Activated T-cell treated with anti-CD3 and anti-CD28 coated beads, Interleukin-2, amount 50 U/mL, for 4 hours (primary cell): ENCODE measurements around the gene STX8. TPM values are rescaled to one million over a fixed set of nuclear protein-coding genes. Genes with fewer than 3 reads are reported as not detected.

Source experiments
- ATAC-seq, 2 donors: fragments of 200-7000 bp; cut with Tn5 transposase; one replicate each; pipeline ENCODE4 v1.10.0; 2021
- DNase-seq: peaks from one replicate; pipeline ENCODE4 v3.0.0-alpha.2; 2020
- H3K27me3 Mint-ChIP-seq: one replicate; pipeline ENCODE4 v1.8.0; 2021; ENCODE audit warnings: low read depth, mixed read lengths
- H3K36me3 Mint-ChIP-seq: one replicate; pipeline ENCODE4 v1.8.0; 2022; ENCODE audit warnings: mixed read lengths; ENCODE audit not compliant: insufficient read depth
- H3K4me1 Mint-ChIP-seq: one replicate; pipeline ENCODE4 v1.8.0; 2021; ENCODE audit warnings: low read depth, mixed read lengths
- H3K4me3 Mint-ChIP-seq: one replicate; pipeline ENCODE4 v1.8.0; 2021; ENCODE audit warnings: mild to moderate bottlenecking, moderate library complexity, mixed read lengths
- H3K9me3 Mint-ChIP-seq: one replicate; pipeline ENCODE4 v1.8.0; 2021; ENCODE audit warnings: mixed read lengths
- total RNA-seq, 3 donors: library from RNA; stranded (reverse); gene quantifications; one replicate each; pipeline ENCODE4 v1.2.1, GENCODE V29; 2021

Gene STX8
- total RNA-seq, 3 donors from 2014 or later, result 37.5 to 40.7 (median 38.3) TPM

DNA sequence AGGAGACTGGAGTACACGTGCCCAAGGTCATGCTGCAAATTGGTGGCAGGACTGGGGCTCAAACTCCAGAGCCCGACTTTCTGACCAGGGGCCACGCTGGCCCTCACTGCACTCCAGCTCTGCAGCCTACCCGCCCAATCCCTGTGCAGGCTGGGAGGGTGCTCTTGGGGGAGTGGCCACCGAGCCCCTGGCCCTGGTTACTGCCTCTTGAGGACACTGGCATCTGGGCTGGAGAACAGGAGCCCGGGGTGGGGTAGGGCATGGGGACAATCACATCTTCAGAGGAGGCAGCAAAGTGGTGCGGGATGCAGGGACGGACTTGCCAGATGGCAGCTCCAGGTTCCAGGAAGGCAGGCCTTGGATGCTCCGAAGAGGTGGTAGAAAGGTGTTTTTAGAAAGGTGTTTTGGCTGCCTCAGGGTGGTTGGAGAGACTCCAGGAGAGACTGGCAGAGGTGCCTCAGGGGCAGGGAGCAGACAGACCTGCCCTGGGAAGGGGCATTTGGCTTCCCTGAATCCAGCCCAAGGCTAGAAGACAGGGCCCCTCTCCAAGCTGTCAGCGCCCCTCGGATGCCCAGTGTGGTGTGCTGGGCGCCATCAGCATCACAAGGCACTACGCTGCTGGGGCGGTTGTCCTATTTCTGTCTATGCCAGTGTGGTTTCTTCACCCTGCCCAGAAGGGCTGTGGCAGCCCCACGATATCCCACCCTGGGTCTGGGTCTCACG is 333.7 kb downstream of the STX8 start:
- Mint-ChIP-seq H3K27me3 (no peaks in the 10 kb centered on the region), H3K36me3 (no peaks in the 10 kb centered on the region), H3K9me3 (no peaks in the 10 kb centered on the region), H3K4me3 (peak overlapping the region; percentile 35), H3K4me1 (peaks cover 18% of the 10 kb centered on the region)
- no peak for ATAC-seq
- no peak for DNase-seq

GRCh38 chr17:9241371-9241712 is 334.3 kb downstream of the STX8 start:
- no peak for DNase-seq
- ATAC-seq, result no peak
- Mint-ChIP-seq H3K36me3 (no peaks in the 10 kb centered on the region), H3K9me3 (no peaks in the 10 kb centered on the region), H3K4me1 (peaks cover 18% of the 10 kb centered on the region), H3K4me3 (peak overlapping the region; percentile 35), H3K27me3 (no peaks in the 10 kb centered on the region)

DNA sequence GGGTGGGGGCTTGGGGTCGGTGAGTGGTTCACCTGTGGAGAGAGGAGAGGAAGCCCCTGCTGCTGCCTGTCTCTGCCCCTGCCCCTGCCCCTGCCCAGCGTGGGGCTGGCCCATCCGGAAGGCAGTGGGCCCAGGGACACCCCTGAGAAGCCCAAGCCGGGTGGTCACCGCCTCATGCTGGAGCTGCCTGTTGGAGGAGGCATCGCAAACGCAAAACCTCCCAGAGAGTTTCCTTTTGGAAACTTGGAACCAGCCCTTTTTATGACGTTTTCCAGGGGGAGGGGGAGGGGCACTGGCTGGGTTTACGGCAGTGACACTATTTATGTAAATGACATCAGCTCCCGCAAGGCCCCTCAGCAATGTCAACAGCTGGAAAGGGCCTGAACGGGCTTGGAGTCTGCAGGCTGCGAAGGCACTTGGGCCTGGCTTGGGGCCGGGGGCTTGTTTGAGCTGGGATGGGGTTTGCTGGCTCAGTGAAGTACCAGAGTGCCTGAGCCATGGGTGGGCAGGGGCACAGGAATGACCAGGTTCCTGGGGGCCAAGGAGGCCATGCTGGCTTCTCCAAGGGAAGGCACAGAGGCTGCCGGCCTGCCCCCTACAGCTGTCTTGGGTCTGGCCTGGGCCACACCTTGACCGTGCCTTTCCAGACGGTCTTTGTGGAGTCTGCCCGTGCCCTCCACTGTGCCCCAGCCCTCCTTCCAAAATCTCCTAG is 334.8 kb downstream of the STX8 start:
- Mint-ChIP-seq H3K4me3 (peak overlapping the region; percentile 62), H3K9me3 (no peaks in the 10 kb centered on the region), H3K27me3 (no peaks in the 10 kb centered on the region), H3K36me3 (no peaks in the 10 kb centered on the region), H3K4me1 (peaks cover 18% of the 10 kb centered on the region)
- DNase-seq, result no peak
- no peak for ATAC-seq

GRCh38 chr17:9239793-9240658 is 335.6 kb downstream of the STX8 start:
- Mint-ChIP-seq H3K9me3 (no peaks in the 10 kb centered on the region), H3K36me3 (no peaks in the 10 kb centered on the region), H3K27me3 (no peaks in the 10 kb centered on the region), H3K4me1 (peaks cover 20% of the 10 kb centered on the region), H3K4me3 (peak overlapping the region; percentile 81)
- DNase-seq, result peak; percentile 62
- ATAC-seq, result peak; percentile 79 to 82

DNA sequence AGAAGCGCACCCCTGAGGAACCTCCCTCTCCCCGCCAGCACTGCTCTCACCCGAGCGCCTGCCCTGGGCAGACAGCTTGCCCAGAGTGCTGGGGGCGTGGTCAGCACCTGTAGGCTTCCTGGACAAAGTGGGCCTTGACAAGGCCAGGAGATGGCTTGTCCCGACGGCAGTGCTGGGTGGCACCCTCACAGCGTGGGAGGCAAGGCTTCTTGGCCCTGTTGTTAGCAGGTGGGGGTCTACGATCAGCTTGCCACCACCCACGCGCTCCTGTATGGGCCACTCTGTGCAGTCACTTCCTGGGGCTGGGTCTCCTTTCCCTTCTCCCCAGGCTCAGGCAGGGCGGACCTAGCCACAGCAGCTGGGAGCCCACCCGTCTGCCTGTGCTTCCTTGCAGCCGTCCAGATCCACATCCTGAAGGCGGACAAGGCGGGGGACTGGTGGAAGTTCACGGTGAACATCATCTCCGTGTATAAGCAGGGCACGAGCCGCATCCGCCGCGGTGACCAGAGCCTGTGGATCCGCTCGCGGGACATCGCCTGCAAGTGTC is 336.3 kb downstream of the STX8 start:
- Mint-ChIP-seq H3K4me3 (peak overlapping the region; percentile 81), H3K4me1 (peaks cover 20% of the 10 kb centered on the region), H3K9me3 (no peaks in the 10 kb centered on the region), H3K36me3 (no peaks in the 10 kb centered on the region), H3K27me3 (no peaks in the 10 kb centered on the region)
- ATAC-seq (peak; percentile 8 to 20), DNase-seq (no peak)

DNA sequence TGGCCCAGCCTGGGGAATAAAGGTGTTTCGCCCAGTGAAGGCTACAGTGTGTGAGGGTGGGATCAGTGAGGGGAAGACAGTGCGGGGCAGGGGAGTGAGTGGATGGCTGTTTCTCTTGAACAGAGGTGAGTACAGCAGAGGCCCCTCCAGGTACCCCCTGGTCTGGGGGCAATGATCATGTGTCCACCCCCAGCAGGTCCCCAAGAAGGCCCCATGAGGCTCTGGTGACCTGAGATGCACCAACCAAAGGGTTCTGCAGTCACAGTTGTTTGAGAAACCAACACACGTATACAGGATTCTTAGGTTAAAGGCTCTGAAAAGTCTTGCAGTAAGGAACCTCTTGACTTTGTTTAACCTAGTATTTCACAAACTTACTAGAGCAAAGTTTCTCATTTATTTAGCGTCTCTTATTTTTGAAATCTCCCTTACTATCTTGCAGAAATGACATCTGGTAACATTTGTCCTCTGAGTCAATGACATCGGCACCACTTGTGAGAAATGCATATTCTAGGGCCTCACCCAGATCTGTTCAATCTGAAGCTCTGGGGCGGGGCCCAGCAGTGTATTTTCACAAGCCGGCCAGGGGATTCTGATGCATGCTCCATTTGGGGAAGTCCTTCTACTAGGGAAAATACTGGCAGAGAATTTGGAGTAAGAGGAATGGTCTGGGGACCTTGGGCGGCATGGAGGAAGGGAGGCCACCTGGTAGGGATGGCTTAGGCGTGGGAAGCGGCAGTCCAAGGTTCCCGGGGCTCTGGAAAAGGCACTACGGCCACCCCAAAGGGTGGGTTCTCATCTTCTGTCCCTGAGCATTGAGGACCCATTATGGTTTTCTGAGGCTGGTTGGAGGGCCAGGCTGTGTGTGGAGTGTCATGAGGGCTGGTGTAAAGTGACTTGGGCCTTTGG is 337.0 kb downstream of the STX8 start:
- no peaks in the 10 kb centered on the region for H3K9me3 Mint-ChIP-seq
- no peak for DNase-seq
- no peak for ATAC-seq
- H3K27me3 Mint-ChIP-seq, result peaks cover 3% of the 10 kb centered on the region
- H3K4me3 Mint-ChIP-seq, result peak overlapping the region; percentile 81
- no peaks in the 10 kb centered on the region for H3K36me3 Mint-ChIP-seq
- H3K4me1 Mint-ChIP-seq, result peaks cover 20% of the 10 kb centered on the region

DNA sequence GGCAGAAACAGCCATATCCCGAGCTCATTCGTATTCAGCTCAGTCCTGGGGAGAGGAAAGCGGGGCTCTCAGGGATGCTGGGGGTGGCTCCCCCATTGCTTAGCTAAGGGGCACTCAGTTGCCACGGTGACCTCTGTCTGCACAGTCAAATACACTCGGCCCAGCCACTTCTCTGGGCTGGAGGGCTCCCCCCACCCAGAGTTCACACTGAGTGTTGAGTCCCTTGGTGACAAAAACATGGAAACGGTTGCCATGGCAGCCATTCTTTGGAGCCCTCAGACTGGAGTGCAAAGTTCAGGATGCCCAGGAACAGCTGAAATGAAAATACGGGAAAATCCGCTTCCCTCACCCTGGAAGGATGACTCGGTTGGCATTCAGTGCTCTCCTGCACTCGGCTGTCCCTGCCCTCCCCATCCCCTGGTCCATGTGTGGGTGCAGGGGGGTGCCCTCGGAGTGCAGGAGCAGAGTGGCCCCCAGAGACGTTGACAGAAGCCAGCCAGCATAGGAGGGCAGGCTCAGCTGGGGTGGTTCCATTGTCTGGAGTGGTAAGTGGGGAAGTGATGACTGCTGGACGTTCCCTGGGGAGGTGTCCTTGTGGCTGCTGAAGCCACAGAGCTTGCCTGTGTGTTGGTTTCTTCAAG is 337.8 kb downstream of the STX8 start:
- no peaks in the 10 kb centered on the region for H3K9me3 Mint-ChIP-seq
- DNase-seq, result no peak
- ATAC-seq, result no peak
- H3K27me3 Mint-ChIP-seq, result peaks cover 3% of the 10 kb centered on the region
- H3K36me3 Mint-ChIP-seq, result no peaks in the 10 kb centered on the region
- peak overlapping the region; percentile 60 for H3K4me3 Mint-ChIP-seq
- peaks cover 20% of the 10 kb centered on the region for H3K4me1 Mint-ChIP-seq

- H3K36me3 Mint-ChIP-seq, result no peaks in the 10 kb centered on the region
- no peak for ATAC-seq
- peaks cover 3% of the 10 kb centered on the region for H3K27me3 Mint-ChIP-seq
- H3K4me3 Mint-ChIP-seq, result no peak overlapping the region
- no peaks in the 10 kb centered on the region for H3K9me3 Mint-ChIP-seq
- DNase-seq, result no peak
- peaks cover 20% of the 10 kb centered on the region for H3K4me1 Mint-ChIP-seq
Measured at GRCh38 chr17:9237053-9237410, 338.6 kb downstream of the STX8 start.

- H3K4me1 Mint-ChIP-seq, result peaks cover 18% of the 10 kb centered on the region
- peaks cover 3% of the 10 kb centered on the region for H3K27me3 Mint-ChIP-seq
- DNase-seq, result no peak
- no peaks in the 10 kb centered on the region for H3K36me3 Mint-ChIP-seq
- H3K9me3 Mint-ChIP-seq, result no peaks in the 10 kb centered on the region
- no peak for ATAC-seq
- no peak overlapping the region for H3K4me3 Mint-ChIP-seq
Measured at GRCh38 chr17:9236286-9237052, 339.2 kb downstream of the STX8 start.

- H3K27me3 Mint-ChIP-seq, result peaks cover 4% of the 10 kb centered on the region
- H3K36me3 Mint-ChIP-seq, result no peaks in the 10 kb centered on the region
- no peaks in the 10 kb centered on the region for H3K9me3 Mint-ChIP-seq
- ATAC-seq (peak in 1 of 2 donors; percentile 17), DNase-seq (no peak)
- H3K4me1 Mint-ChIP-seq, result peaks cover 15% of the 10 kb centered on the region
- no peak overlapping the region for H3K4me3 Mint-ChIP-seq
Measured at GRCh38 chr17:9235346-9235745, 340.3 kb downstream of the STX8 start.

GRCh38 chr17:9234389-9234945 is 341.2 kb downstream of the STX8 start:
- Mint-ChIP-seq H3K4me1 (peaks cover 12% of the 10 kb centered on the region), H3K27me3 (peaks cover 6% of the 10 kb centered on the region), H3K9me3 (no peaks in the 10 kb centered on the region), H3K36me3 (no peaks in the 10 kb centered on the region), H3K4me3 (no peak overlapping the region)
- ATAC-seq, result no peak
- no peak for DNase-seq

- H3K27me3 Mint-ChIP-seq, result peaks cover 7% of the 10 kb centered on the region
- H3K9me3 Mint-ChIP-seq, result no peaks in the 10 kb centered on the region
- no peak for DNase-seq
- H3K4me1 Mint-ChIP-seq, result peaks cover 5% of the 10 kb centered on the region
- no peak for ATAC-seq
- no peaks in the 10 kb centered on the region for H3K36me3 Mint-ChIP-seq
- no peak overlapping the region for H3K4me3 Mint-ChIP-seq
Measured at GRCh38 chr17:9233761-9234160, 341.9 kb downstream of the STX8 start.
